Heart left ventricle (tissue), 16 donors: Measurements from ENCODE around the gene EPB41L2. TPM values are rescaled to one million over a fixed set of nuclear protein-coding genes. Genes with fewer than 3 reads are reported as not detected.
A peak's percentile ranks its signal among the peaks of the same experiment; 100 is the strongest.

Experiments
- ATAC-seq, 4 donors: fragments of 200-7000 bp; cut with Tn5 transposase; one replicate each; pipeline ENCODE4 v1.9.1; 2020 to 2022; ENCODE audit warnings: moderate library complexity in 4 of 4, mild to moderate bottlenecking in 3 of 4, moderate number of reproducible peaks in 1 of 4
- DNase-seq, 5 donors: peaks; one replicate each; pipeline ENCODE4 v3.0.0-alpha.2; 2020
- H3K27ac ChIP-seq, 12 donors: fragments of 200-600 bp; sonication (generic) in 4 of 12; one replicate each; pipeline versions ENCODE4 v1.5.0 to v1.8.0; 2016 to 2022; ENCODE audit warnings: mild to moderate bottlenecking in 2 of 12
- H3K27me3 ChIP-seq, 9 donors: fragments of 200-600 bp; sonication (generic) in 2 of 9; one replicate each; pipeline versions ENCODE4 v1.5.1 to v1.8.0; 2016 to 2022; ENCODE audit warnings: mild to moderate bottlenecking in 3 of 9
- H3K36me3 ChIP-seq, 9 donors: fragments of 200-600 bp; sonication (generic) in 2 of 9; one replicate each; pipeline versions ENCODE4 v1.5.0 to v1.8.0; 2018 to 2022; ENCODE audit warnings: mild to moderate bottlenecking in 2 of 9
- H3K4me1 ChIP-seq, 12 donors: fragments of 200-600 bp; sonication (generic) in 4 of 12; one replicate each; pipeline versions ENCODE4 v1.5.0 to v1.8.0; 2016 to 2022; ENCODE audit warnings: mild to moderate bottlenecking in 3 of 12
- H3K4me3 ChIP-seq, 12 donors: fragments of 200-600 bp; sonication (generic) in 4 of 12; one replicate each; pipeline versions ENCODE4 v1.5.0 to v1.8.0; 2017 to 2022; ENCODE audit warnings: mild to moderate bottlenecking in 9 of 12, moderate library complexity in 4 of 12
- H3K9me3 ChIP-seq, 12 donors: fragments of 200-600 bp; sonication (generic) in 4 of 12; one replicate each; pipeline versions ENCODE4 v1.5.0 to v1.8.0; 2016 to 2022; ENCODE audit warnings: mild to moderate bottlenecking in 1 of 12
- POLR2A ChIP-seq, 2 donors: fragments of 450-650 bp; IDR thresholded peaks; one replicate each; pipeline ENCODE4 v1.6.1; 2017; ENCODE audit warnings: antibody characterized with exemption in 2 of 2, mild to moderate bottlenecking in 2 of 2, moderate library complexity in 2 of 2
- WGBS, 4 donors: extraction: QIAGEN DNeasy Blood & Tissue Kit in 2 of 4; methylation state at CpG; one replicate each; pipeline versions ENCODE4 v1.1.5 to v1.1.7; 2013 to 2018; 5-methylcytosine and 5-hydroxymethylcytosine counted together
- intact Hi-C, 10 donors: fragments of 100-400 bp; cut with DNase I; formaldehyde crosslinking; loops; one replicate each; pipeline versions ENCODE4 v1.11.1 to v1.14.2; 2022
- polyA plus RNA-seq, 2 donors: library from polyadenylated mRNA; stranded (reverse); fragments of 200-250 nt; gene quantifications; one replicate each; pipeline ENCODE4 v1.2.3, GENCODE V29; 2013
- total RNA-seq, 9 donors: library from RNA; depleted of rRNA in 2 of 9; stranded (reverse); fragments of >200 nt in 2 of 9; fragmentation: NEBNext Ultra II Directional in 3 of 9; extraction: Animal tissue kit (Norgen Biotek cat#: 25700) in 3 of 9; gene quantifications; one replicate each; pipeline versions ENCODE4 v1.1.0 to v1.2.4, GENCODE V29; 2016 to 2023
- TF ChIP-seq, protein P1 (sequence below), 12 donors: fragments of 200-600 bp; sonication (generic) in 4 of 12; IDR thresholded peaks; one replicate each; pipeline versions ENCODE4 v1.5.0 to v1.8.0; 2018 to 2022; ENCODE audit warnings: antibody characterized with exemption in 12 of 12, mild to moderate bottlenecking in 5 of 12
- donor health status: ischemic (EF 13 %, LVEDD 7.1; RV severe dilation, severe dysfunction).
- donor health status: healthy with polysubstance abuse.
- donor health status: DM: no; HTN: yes; CAD: no.
- donor health status: DM: no; HTN: no; CAD: no.
- donor health status: ischemic (EF 25% LVEDD 6.9; RV normal size, moderate dysfunction).
- donor health status: ischemic (EF 25% LVEDD 5.7; RV mildly dilated, moderate dysfunction).
- donor health status: healthy.
- donor health status: DM: yes; HTN: yes; CAD: no.
- donor health status: ischemic (EF 35%, LVEDD 5.7; RV mildly dilated, moderate dysfunction).
- donor health status: nonischemic (EF 11% LVEDD 7.7; RV severe dilation, severe dysfunction).
- donor health status: DM: yes; HTN: yes; CAD: no.
- donor health status: PGD.
- donor health status: ischemic (EF 29% LVEDD 5.4; RV normal size, mild dysfunction).
- donor health status: nonischemic (EF 23%, LVEDD 6.1; RV moderate dilation, normal function).

Gene EPB41L2
- total and polyA plus RNA-seq, 11 donors, result 21.3 to 115 (median 51.9) TPM

DNA sequence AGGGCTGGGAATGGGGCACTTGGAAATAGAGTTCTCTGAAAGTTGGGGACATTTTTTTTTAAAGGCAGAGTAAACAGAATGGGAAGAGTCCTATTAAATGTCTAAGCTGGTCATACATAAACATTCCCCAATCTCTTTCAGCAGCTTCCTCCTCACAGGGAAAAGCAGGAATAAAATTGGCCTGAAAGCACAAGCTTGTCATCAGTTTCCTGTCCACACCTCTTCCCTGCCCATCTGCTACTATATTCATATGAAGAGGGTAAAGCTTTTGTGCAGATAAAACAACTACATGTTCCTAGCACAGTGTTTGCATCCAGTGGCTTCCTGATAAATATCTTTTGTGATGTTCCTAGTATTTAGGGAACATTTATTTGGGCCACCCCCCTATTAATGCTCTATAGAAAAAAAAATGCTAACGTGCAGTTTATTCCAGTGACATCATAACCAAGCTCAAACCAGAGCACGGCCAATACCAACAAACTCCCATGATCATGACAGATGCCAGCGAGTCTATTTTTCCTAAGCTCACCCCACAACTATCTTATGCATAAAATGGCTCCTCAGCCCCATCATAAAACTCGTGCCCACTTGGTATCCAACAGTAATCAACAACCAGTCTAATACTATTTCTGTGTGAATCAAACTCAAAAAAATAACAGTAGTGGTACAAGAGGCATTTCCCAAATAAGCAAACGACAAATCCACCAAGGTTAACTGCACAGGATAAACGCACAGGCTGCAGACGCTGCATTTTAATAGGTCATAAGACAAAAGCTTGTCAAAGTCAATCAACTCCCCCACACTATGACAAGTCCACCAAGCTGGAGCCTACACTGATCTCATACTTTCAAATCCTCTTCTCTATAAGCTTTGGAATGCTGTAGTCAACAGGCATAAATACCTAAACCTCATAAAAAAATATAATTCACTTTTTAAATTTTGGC is 95.3 kb downstream of the EPB41L2 start:
- TF ChIP-seq POLR2A (IDR thresholded peaks at IDR 0.05), result no peak
- TF ChIP-seq, protein P1, sequence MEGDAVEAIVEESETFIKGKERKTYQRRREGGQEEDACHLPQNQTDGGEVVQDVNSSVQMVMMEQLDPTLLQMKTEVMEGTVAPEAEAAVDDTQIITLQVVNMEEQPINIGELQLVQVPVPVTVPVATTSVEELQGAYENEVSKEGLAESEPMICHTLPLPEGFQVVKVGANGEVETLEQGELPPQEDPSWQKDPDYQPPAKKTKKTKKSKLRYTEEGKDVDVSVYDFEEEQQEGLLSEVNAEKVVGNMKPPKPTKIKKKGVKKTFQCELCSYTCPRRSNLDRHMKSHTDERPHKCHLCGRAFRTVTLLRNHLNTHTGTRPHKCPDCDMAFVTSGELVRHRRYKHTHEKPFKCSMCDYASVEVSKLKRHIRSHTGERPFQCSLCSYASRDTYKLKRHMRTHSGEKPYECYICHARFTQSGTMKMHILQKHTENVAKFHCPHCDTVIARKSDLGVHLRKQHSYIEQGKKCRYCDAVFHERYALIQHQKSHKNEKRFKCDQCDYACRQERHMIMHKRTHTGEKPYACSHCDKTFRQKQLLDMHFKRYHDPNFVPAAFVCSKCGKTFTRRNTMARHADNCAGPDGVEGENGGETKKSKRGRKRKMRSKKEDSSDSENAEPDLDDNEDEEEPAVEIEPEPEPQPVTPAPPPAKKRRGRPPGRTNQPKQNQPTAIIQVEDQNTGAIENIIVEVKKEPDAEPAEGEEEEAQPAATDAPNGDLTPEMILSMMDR (IDR thresholded peaks at IDR 0.05), result no peak
- no peaks in the 10 kb centered on the region for H3K9me3 ChIP-seq
- intact Hi-C loops, result loop anchor here in 4 of 10 donors (2.0 to 10.0 kb wide), 3 partner anchors 95 to 97 kb away; partner anchors contain the start of gene EPB41L2 (in 4 of the 4)
- H3K27me3 ChIP-seq, result no peaks in the 10 kb centered on the region
- WGBS, 4 donors, result 38 to 54% (median 43%) methylated on average over 7 of the region's 7 CpGs
- DNase-seq (no peak), ATAC-seq (peak in 3 of 4 donors; percentile 30 to 71 (median 51))
- H3K4me1 ChIP-seq, result peaks cover 0 to 56% (median 37%) of the 10 kb centered on the region in 12 donors
- H3K27ac ChIP-seq, result peak overlapping the region; percentile 5 to 85 (median 68)
- no peaks in the 10 kb centered on the region for H3K36me3 ChIP-seq
- peak overlapping the region in 10 of 12 donors; percentile 25 to 69 (median 52) for H3K4me3 ChIP-seq

DNA sequence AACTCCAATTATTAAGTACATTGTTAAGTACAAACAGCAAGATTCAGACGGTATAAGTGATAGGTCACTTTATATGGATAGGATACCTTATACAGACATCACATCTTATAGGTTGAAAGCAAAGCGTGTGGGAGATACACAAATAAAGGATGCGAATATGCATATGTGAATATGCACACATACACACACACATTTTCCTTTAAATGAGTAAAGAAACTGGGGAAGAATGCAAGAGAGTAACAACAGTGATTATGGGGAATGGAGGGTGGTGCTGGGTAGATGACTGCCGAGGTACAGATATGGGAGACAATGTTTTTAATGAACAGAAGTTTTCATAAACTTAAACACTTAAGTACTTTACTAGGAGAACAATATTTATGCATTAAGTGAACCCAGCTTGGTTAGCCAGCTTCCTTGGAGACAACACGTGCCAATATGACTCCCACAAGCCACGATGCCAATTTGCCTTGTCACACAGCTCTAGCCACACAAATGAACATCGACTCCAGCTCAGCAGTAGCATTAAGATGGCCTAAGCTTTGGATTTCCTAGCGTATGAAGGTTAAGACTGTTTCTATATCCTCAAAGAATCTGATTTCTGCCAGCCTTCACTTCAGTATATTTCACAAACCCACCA is 96.6 kb downstream of the EPB41L2 start:
- ATAC-seq (no peak), DNase-seq (no peak)
- WGBS, 4 donors, result 80 to 84% (median 81%) methylated on average over 8 of the region's 8 CpGs
- peak overlapping the region in 9 of 12 donors; percentile 5 to 85 (median 58) for H3K27ac ChIP-seq
- peak overlapping the region in 3 of 12 donors; percentile 56 to 65 (median 57) for H3K4me3 ChIP-seq
- H3K9me3 ChIP-seq, result no peaks in the 10 kb centered on the region
- no peaks in the 10 kb centered on the region for H3K27me3 ChIP-seq
- H3K36me3 ChIP-seq, result no peaks in the 10 kb centered on the region
- TF ChIP-seq POLR2A (IDR thresholded peaks at IDR 0.05), result no peak
- TF ChIP-seq, protein P1 (IDR thresholded peaks at IDR 0.05), result no peak
- H3K4me1 ChIP-seq, result peaks cover 0 to 62% (median 37%) of the 10 kb centered on the region in 12 donors
- intact Hi-C loops, result loop anchor here in 3 of 10 donors (2.0 to 10.0 kb wide), 3 partner anchors 96 to 98 kb away; partner anchors contain the start of gene EPB41L2 (in 3 of the 3)

DNA sequence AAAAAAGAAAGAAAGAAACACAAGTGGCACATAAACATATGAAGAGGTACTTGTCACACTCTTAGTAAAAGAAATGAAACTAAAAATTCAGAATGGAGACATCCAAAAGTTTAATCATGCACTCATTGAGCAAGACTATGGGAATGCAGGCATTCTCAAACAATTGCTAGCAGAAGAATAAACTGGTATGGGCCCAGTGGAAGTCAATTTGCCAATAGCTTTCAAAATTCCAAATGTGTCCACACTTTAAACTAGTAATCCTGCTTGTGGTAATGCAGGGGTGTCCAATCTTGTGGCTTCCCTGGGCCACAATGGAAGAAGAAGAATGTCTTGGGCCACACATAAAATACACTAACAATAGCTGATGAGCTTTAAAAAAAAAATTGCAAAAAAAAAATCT is 97.4 kb downstream of the EPB41L2 start:
- TF ChIP-seq, protein P1 (IDR thresholded peaks at IDR 0.05), result no peak
- no peak for TF ChIP-seq POLR2A (IDR thresholded peaks at IDR 0.05)
- peaks cover 0 to 67% (median 36%) of the 10 kb centered on the region in 12 donors for H3K4me1 ChIP-seq

More for the DNA sequence above, 97.4 kb downstream of the EPB41L2 start:
- peak in 1 of 4 donors; percentile 21 for ATAC-seq
- no peak for DNase-seq
- H3K27ac ChIP-seq, result no peak overlapping the region
- no peaks in the 10 kb centered on the region for H3K9me3 ChIP-seq
- intact Hi-C loops, result loop anchor here in 4 of 10 donors (2.0 to 10.0 kb wide), 4 partner anchors 21 to 99 kb away; partner anchors contain the start of gene EPB41L2 (in 3 of the 4)
- no peak overlapping the region for H3K4me3 ChIP-seq
- H3K27me3 ChIP-seq, result no peaks in the 10 kb centered on the region
- no peaks in the 10 kb centered on the region for H3K36me3 ChIP-seq
